ENCODE measurements around the gene MACC1.

The MACC1 gene, protein sequence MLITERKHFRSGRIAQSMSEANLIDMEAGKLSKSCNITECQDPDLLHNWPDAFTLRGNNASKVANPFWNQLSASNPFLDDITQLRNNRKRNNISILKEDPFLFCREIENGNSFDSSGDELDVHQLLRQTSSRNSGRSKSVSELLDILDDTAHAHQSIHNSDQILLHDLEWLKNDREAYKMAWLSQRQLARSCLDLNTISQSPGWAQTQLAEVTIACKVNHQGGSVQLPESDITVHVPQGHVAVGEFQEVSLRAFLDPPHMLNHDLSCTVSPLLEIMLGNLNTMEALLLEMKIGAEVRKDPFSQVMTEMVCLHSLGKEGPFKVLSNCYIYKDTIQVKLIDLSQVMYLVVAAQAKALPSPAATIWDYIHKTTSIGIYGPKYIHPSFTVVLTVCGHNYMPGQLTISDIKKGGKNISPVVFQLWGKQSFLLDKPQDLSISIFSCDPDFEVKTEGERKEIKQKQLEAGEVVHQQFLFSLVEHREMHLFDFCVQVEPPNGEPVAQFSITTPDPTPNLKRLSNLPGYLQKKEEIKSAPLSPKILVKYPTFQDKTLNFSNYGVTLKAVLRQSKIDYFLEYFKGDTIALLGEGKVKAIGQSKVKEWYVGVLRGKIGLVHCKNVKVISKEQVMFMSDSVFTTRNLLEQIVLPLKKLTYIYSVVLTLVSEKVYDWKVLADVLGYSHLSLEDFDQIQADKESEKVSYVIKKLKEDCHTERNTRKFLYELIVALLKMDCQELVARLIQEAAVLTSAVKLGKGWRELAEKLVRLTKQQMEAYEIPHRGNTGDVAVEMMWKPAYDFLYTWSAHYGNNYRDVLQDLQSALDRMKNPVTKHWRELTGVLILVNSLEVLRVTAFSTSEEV

DNA sequence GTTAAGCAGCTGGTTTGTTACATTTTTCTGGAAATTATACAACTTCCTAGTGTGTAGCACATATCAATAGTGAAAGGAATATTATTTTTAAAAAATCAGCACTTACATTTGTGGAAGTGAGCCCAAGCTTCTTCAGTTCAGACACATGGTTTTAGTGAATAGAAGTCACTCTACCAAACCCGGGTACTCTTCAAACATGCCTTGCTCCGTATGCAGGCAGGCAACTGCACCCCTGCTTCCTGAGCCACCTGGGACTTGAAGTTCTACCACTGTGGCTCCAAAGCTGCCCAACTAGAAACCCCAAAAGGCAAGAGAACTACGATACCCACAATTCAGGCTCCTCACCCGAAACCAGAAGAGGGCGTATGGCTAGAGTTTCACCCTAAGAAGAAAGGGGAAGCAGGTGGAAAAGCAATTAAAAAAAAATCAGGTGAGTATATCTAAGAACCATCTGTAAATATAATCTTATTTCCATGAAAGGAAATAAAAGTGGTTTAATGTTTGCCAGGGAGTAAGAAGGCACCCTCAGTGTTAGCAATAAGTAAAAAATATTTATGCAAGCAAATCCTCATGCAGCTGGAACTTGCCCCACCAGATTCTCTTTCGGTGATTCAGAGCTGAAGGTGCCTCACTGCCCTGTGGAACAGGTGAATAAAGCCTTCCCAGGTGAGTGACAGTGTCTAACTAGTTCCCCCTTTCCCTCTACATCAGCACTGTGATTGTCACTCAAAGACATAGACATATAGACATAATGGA is at the start of gene MACC1:
MACC1 (minus strand) TSS at position 192 of the 756 bp plus-strand sequence. CDS start 55,522 bp downstream, outside the sequence.
- no peak for DNase-seq (ENCODE audit: extremely low read depth in 1 of 2, low read depth in 1 of 2)

DNA sequence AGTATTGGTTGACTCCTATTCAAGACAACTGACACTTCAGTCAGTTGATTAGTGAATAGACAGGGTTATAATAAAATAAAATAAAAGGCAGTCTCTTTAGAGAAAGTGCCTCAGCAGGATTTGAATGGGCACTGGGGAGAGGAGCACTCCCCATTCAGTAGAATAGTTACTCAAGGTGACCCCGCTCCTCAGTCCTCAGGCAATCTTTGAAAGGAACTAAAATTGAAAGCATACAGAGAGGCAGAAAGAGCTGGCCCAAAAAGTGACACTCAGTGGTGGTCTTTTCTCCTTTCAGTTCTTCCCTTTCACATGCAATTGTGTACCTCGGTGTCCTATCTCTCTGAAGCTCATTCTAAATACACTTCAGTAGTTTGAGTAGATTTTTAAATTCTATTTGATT is 47.4 kb upstream of the MACC1 start:
- no peak for DNase-seq (ENCODE audit: extremely low read depth in 1 of 2, low read depth in 1 of 2)

DNA sequence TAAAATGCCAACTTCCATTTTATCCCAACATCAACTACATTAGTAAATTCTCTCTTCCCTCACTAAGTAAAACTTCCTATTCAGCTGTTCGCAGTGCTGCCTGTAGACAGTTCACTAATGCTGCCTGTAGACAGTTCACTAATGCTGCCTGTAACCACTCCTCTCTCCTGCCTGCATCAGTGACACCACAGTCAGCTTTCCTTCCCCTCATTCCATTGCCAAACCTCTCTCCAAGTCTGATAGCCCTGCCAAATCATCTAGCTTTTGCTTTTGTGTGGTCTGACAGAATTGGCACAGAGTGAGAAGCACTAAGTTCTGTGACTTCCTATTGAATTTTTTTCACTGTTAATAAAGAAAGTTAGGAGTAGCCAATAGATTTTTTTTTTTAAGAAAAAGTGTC is 43.0 kb upstream of the MACC1 start:
- no peak for DNase-seq (ENCODE audit: extremely low read depth in 1 of 2, low read depth in 1 of 2)

DNA sequence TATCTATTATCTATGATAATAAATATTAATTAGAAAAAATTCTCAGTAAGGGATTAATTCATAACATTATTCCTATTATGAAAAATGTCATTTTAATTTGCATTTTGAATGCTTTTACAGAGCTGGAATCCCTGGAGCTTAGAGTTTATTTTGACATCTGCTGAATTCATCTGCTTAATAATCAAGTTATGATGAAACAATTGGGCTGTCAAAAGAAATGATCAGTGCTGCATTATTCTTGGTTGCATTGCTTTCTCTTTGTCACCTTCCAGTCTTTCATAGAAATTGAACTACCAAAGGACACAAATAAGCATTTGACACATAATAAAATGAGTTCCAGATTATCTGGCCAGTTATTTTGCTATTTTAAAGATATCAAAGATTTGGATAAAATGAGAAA is 40.0 kb upstream of the MACC1 start:
- no peak for DNase-seq (ENCODE audit: extremely low read depth in 1 of 2, low read depth in 1 of 2)

DNA sequence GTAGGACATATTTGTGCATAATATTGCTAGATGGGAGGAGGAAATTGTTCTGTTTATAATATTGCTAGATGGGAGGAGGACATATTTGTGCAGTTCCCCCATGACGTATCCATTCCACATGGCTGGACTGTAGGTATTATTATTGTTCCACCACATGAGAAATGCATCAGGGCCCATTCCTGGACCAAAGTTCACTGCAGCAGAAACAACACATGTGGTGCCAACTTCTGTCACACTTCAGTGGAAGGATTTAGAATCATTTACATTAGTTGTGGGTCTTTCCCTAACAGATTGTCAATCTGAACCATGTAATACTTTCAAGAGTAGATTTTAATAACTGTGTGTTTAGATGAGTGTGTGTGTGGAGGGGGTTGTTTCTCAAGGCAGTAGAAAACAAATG is 32.7 kb upstream of the MACC1 start:
- no peak for DNase-seq (ENCODE audit: extremely low read depth in 1 of 2, low read depth in 1 of 2)

DNA sequence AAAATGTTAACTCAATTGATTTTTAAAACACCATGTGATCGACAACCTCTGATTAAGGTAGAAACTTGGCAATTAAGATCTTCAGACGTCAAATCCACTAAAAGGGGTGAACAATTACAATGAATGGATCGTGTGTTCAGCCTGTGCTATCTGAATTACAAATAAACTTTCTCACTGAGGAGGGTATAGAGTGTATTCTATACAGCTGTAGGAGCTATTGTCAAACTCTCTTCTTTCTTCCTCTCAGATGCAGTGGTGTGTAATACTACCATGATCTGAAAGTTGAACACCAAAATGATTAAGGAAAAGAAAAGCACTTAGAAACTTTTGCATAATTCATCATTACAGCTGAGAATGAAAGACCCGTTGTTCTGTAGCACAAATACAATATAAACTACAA is 32.2 kb upstream of the MACC1 start:
- DNase-seq (ENCODE audit: extremely low read depth in 1 of 2, low read depth in 1 of 2) = no peak

DNA sequence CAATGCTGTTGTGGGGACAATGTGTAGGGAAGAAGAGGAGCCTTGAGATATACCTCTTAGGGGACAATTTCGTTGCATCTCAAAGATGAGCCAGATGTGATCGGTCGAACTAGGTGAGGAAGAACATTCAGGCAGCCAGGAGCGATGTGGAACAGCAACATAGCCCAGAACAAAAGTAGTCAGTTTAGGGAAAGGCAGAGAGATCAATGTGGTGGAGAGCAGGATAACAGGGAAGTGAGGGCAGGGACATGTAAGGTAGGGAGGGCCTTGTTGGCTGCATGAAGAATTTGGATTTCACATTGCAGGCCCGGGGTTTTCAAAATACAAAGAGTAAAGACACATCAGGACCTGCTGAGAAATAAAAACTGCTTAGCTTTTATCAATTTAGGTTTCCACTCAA is 29.1 kb upstream of the MACC1 start:
- DNase-seq (ENCODE audit: extremely low read depth in 1 of 2, low read depth in 1 of 2) = no peak

DNA sequence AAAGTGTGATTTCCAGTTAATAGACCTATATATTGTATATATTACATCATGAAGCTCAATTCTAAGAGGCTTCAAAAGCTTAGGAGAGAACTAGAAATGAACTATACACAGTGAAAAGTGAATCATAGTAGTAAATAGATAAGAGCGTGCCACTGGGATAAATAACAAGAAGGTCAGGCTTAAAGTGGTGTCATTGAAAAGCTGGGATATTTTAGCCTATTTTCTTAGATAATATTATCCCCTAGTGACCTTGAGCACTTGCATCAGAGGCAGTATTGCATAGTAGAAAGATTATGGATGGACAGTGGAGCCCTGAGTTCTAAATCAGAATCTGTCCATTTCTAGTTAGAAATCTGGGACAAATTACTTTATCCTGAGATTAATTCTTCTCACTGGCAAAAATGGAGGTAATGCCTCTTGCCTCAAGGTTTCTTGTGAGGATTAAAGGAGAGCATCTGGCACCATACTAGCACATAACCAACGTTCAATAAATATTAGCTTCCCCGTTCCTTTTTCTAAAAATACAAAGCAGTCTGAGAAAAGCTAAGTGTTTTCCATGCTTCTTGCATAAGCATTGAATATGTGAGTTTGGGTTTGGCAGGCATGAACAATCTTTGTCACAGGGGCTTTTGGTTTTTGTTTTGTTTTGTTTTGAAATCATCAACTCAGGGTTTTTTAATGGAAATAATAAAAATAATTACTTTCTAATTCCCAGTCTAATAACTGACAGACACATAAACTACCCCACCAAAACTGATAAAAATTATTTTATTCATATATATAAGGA is 27.3 kb upstream of the MACC1 start:
- no peak for DNase-seq (ENCODE audit: extremely low read depth in 1 of 2, low read depth in 1 of 2)

DNA sequence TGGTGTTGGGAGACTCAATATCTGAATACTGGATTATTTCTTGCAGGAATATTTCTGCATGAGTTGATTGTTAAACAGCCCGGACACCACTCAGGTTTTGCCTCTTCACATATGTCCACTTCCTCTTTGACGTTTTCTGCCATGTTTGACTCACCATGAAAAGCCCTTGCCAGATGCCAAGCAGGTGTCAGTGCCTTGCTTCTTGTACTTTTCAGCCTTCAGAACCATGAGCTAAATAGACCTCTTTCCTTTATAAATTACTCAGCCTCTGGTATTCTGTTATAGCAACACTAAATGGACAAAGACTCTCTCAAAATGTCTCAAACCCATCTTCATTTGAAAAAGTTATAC is 24.7 kb upstream of the MACC1 start:
- DNase-seq (ENCODE audit: extremely low read depth in 1 of 2, low read depth in 1 of 2) = no peak

DNA sequence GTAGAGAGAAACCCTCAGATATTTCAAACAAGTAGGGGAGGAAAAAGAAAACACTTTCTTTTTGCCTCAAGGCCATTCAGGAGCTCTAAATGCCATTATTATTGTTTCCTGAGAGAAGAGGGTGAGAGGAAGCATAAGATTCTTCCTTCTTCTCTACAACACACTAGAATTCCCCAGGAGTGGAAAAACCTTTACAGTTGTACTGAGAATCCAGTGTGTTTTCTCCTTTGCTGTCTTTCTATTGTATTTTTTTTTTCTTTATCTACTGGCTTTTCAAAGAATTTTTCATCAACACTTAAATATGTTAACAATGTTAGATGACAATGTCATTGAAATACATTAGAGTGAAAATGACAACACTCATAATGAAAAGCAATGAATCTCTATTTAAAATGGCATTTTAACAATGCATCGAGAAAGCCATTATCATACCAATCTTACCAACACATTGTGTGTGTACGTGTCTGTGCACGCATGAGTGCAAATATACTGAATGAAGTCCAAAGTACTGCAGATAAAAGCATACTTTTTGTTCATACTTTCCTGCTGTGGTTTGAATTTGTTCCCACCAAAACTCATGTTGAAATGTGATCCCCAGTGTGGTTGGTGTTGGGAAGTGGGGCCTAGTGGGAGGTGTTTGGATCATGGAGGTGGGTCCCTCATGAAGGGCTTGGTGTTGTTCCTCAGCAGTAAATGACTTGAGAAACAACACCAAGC is 24.2 kb upstream of the MACC1 start:
- no peak for DNase-seq (ENCODE audit: extremely low read depth in 1 of 2, low read depth in 1 of 2)

DNA sequence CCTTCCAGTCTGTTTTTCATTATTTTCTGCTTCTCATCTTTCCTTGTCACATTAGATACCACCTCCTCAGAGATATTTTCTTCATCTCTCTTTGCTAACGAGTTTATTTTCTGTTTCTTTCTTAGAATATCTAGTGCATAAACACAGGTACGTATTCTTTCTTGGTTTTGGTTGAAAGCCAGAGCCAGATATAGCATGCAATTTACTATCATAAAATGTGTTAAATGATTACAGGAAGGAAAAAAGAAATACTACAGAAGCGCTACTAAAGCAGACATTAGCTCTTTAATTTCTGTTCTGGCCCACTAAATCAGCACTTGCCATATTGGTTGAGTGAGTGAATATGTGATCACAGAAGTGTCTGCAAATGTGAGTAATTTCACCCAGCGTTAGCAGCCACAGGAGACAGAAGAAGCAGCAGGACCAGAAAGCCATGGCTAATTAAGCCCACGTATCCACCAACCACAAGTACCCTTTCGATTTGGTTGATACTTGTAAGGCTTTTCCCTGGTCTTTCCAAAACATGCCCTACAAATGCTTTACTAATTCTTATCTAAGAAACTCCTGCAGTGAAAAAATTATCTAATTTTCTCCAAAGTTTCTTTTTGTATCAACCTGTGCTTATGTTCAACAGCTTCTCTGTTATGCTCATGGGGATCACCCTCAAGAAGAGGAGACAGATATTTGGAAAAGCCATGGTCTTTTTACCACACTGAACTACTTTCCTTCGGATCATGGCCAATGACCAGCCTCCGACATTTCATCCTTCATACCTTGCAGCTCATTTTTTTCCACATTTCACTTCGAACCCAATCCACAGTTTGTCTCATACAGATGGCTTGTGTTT is 23.1 kb upstream of the MACC1 start:
- no peak for DNase-seq (ENCODE audit: extremely low read depth in 1 of 2, low read depth in 1 of 2)

DNA sequence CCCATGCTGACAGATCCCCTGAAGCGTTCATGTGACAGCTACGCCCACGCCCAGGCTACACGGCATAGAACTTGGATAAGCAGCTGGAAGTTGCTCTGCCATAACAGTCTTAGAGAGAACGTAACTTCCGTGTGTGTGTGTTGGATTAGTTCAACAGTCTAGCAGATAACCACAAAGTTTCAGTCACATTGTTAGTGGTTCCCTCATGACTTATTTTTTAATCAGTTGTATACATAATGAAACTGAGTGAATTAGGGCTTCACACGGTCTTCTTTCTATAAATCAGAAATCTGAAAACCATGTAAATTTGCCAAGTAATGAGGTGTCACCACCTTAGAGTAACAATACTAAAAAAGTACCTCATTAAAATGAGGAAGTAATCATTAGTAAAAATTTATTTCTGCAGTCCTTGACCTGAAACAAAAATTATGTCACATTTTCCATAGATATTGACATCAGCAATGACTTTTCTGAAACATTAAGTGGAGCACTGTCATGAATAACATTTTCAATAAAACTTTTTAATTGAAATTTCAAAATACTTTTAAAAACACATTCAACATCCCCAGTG is 21.7 kb upstream of the MACC1 start:
- DNase-seq (ENCODE audit: extremely low read depth in 1 of 2, low read depth in 1 of 2) = no peak

DNA sequence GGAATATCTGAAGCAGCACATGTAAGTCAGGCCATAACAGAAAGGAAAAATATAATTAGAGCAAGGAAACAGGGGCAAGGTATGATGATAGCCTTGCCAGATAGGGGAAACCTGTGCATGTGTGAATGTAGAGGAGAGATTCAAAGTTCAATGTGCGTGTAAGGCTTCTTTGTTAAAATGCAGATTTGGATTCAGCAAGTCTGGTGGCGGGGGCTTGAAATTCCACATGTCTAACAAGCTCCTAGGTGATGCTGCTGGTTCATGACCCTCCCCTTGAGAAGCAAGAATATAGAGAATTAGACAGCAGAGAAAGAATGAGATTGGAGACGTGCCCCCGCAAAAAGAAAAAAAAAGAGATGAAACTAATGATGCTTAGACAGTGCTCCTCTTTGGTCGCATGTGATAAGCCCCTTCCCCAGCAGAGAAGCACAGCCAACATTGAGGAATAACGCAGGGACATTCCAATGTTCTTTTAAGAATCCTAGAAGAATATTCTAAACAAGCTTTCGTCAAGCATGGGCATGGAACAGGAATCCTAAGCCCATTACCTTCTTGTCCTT is 21.1 kb upstream of the MACC1 start:
- DNase-seq (ENCODE audit: extremely low read depth in 1 of 2, low read depth in 1 of 2) = no peak

DNA sequence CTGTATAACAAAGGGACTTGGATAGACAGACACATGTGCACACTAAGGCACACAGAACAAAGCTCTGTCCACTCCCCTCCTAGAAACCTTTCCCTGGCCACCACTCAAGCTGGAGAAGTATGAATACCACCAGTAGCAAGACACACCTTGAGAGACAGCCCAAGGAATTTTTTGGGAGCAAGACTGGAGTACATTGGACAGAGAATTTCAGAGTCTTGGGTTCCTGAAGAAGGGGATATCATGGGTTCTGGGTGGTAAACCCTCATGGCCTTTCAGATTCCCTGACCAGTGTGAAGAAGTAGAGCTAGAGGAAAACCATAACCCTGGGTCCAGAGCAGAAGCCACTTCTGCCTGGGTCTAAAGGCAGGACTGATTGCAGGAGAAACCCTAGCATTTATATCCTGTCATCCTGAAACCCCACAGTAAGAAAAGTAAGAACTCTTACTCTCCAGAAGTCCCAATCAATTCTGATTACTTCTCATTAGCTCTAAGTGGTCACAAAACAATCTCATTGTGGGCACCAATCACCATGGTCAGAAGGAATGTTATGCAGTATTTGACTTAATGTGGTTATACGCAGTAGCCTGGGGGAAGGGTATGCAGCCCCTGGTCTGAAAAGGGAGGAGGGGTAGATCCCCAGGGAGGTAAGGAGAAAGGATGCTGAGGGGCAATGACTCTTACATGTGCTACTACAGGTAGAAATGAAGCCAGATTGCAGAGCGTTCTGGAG is 20.4 kb upstream of the MACC1 start:
- no peak for DNase-seq (ENCODE audit: extremely low read depth in 1 of 2, low read depth in 1 of 2)

DNA sequence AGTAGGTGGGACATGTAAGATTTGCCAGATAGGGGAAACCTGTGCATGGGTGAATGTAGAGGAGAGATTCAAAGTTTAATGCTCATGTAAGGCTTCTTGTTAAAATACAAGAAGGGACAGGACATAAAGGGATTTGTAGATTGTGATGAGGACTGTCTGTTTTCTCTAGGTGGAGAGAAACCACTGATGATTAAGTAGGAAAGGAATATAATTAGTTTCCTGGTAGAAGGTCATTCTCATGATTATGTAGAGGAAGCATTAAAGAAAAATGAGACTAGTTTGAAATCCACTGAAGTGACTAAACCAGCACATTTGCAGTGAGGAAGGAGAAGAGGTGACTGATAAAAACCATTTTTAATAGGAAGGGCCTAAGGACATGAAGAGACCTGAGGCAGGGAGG is 19.6 kb upstream of the MACC1 start:
- no peak for DNase-seq (ENCODE audit: extremely low read depth in 1 of 2, low read depth in 1 of 2)

DNA sequence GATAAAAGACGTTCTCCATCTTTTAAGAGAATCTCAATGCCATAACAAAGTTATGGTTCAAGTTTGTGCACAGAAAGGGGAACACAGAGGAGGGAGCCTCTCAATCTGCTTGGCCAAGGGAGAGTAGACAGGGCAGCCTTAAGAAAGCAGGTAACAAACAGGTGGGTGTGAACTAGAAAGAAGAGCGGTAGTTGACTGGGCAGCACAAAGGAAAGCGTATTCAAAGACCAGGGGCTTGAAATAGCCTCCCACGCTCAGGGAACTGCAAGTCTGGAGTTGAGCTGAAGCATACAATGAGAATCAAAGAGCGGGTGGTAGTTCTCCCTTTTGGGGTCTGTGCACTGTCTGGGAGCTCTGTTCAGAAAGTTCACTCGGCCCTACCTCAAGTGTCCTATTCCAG is 18.9 kb upstream of the MACC1 start:
- no peak for DNase-seq (ENCODE audit: extremely low read depth in 1 of 2, low read depth in 1 of 2)

DNA sequence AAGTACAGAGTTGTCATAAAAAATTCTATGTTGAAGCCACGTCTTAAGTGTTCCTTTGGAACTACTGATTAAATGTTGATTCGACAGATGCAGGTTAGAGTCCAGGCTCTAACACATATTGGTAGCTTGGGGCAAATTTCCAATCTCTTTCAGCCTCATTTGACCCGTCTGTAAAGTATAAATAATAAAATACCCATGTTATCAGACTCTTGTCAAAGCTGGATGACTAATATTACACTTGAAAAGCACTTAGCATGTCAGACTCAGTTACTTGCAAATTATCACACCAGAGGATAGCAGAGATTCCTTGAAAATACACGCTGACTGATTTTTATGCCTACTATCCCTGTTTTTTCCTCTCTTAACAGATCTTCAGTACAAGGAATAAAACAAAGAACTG is 18.1 kb upstream of the MACC1 start:
- DNase-seq (ENCODE audit: extremely low read depth in 1 of 2, low read depth in 1 of 2) = no peak

DNA sequence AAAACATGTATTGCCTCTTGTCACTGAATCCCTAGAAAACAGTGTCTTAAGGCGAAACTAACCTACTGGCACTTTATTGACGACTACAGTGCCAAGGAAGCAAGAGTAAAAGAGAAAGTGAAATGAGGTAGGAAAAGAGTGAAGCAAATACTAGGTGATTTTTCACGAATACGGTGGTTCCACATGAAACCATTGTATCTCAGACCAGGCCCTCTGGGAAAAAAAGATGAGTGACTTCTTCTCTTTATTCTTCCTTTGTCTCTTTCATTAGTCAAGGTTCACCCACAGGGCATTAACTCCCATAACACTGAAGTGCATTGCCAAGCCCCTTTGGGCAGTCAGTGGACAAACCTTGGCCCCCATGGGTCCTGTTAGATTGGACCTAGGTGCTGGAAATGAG is 16.2 kb upstream of the MACC1 start:
- no peak for DNase-seq (ENCODE audit: extremely low read depth in 1 of 2, low read depth in 1 of 2)

Measured in activated CD8-positive, alpha-beta memory T cell treated with anti-CD3 and anti-CD28 coated beads for 1 hour (primary cell).